ENCODE data around the gene ATXN1. TPM values are rescaled to one million over a fixed set of nuclear protein-coding genes. Genes with fewer than 3 reads are reported as not detected.

Gene ATXN1
- total RNA-seq, 1 experiment from 2014 or later: 8.1 TPM

GRCh38 chr6:16394632-16395031, 366.6 kb downstream of the ATXN1 start:
- no peaks in the 10 kb centered on the region for H3K27me3 Mint-ChIP-seq (ENCODE audit: low read depth)
- ChIA-PET CTCF (interaction anchor here (2.7 kb wide), 1 partner anchor 15 kb away, joined by 6 read pairs; no protein-coding TSS in a partner anchor), POLR2A (no interaction called here)
- DNase-seq (ENCODE audit: low spot score) (no peak), ATAC-seq (no peak)
- no peaks in the 10 kb centered on the region for H3K4me1 Mint-ChIP-seq
- H3K9me3 Mint-ChIP-seq: no peaks in the 10 kb centered on the region
- H3K4me3 Mint-ChIP-seq: no peak overlapping the region
- no peaks in the 10 kb centered on the region for H3K36me3 Mint-ChIP-seq
- TF ChIP-seq ZBTB21 (CRISPR knock-in tag; IDR thresholded peaks at IDR 0.05; ENCODE audit: borderline replicate concordance) (no peak), JAZF1 (CRISPR knock-in tag; IDR thresholded peaks at IDR 0.05) (no peak), IRF2 (CRISPR knock-in tag; IDR thresholded peaks at IDR 0.05; ENCODE audit: borderline replicate concordance, low read depth) (no peak), MYBL2 (CRISPR knock-in tag; IDR thresholded peaks at IDR 0.05) (no peak), FOXK1 (CRISPR knock-in tag; IDR thresholded peaks at IDR 0.05) (no peak), E2F4 (CRISPR knock-in tag; IDR thresholded peaks at IDR 0.05; ENCODE audit: borderline replicate concordance, low read depth) (no peak), ZMAT4 (CRISPR knock-in tag; IDR thresholded peaks at IDR 0.05) (no peak), ELF4 (CRISPR knock-in tag; IDR thresholded peaks at IDR 0.05; ENCODE audit: low read depth) (no peak), NFATC4 (CRISPR knock-in tag; IDR thresholded peaks at IDR 0.05) (no peak), ARID4B (CRISPR knock-in tag; IDR thresholded peaks at IDR 0.05; ENCODE audit: borderline replicate concordance) (no peak), GABPB1 (CRISPR knock-in tag; IDR thresholded peaks at IDR 0.05) (no peak), HMGXB4 (CRISPR knock-in tag; IDR thresholded peaks at IDR 0.05) (no peak)
- H3K27ac Mint-ChIP-seq: no peak overlapping the region

- ATAC-seq (no peak), DNase-seq (ENCODE audit: low spot score) (no peak)
- Mint-ChIP-seq H3K4me3 (no peak overlapping the region), H3K4me1 (no peaks in the 10 kb centered on the region), H3K27ac (no peak overlapping the region), H3K36me3 (no peaks in the 10 kb centered on the region), H3K9me3 (no peaks in the 10 kb centered on the region), H3K27me3 (ENCODE audit: low read depth) (no peaks in the 10 kb centered on the region)
- POLR2A ChIA-PET: no interaction called here
- CTCF ChIA-PET: interaction anchor here (0.6 to 2.7 kb wide), 2 partner anchors 16 to 20 kb away, joined by 3 to 6 read pairs; no protein-coding TSS in a partner anchor
- TF ChIP-seq OVOL2 (CRISPR knock-in tag; IDR thresholded peaks at IDR 0.05; ENCODE audit: borderline replicate concordance) (no peak), PREB (CRISPR knock-in tag; IDR thresholded peaks at IDR 0.05; ENCODE audit: borderline replicate concordance) (no peak), HMGXB4 (CRISPR knock-in tag; IDR thresholded peaks at IDR 0.05) (no peak), FOXP4 (CRISPR knock-in tag; IDR thresholded peaks at IDR 0.05) (no peak), ZNF396 (CRISPR knock-in tag; IDR thresholded peaks at IDR 0.05; ENCODE audit: borderline replicate concordance) (no peak), ELF4 (CRISPR knock-in tag; IDR thresholded peaks at IDR 0.05; ENCODE audit: low read depth) (no peak), TEAD4 (CRISPR knock-in tag; IDR thresholded peaks at IDR 0.05) (no peak), TP53 (CRISPR knock-in tag; IDR thresholded peaks at IDR 0.05) (no peak), GABPB1 (CRISPR knock-in tag; IDR thresholded peaks at IDR 0.05) (no peak), NFYB (CRISPR knock-in tag; conservative IDR thresholded peaks at IDR 0.05; ENCODE audit: low read depth) (no peak), MYBL2 (CRISPR knock-in tag; IDR thresholded peaks at IDR 0.05) (no peak)
Measured at GRCh38 chr6:16393326-16393725, 367.9 kb downstream of the ATXN1 start.

Data from WTC11 (cell line).